Suprapubic skin (tissue), 4 donors: ENCODE results near the gene SLC44A2.

ENCODE experiments used
- EP300 ChIP-seq: sonication (generic); formaldehyde crosslinking; IDR thresholded peaks from one replicate; pipeline ENCODE4 v1.6.1; 2017; ENCODE audit warnings: antibody characterized with exemption
- POLR2A ChIP-seq, 2 donors: fragments of 450-650 bp; IDR thresholded peaks; one replicate each; pipeline ENCODE4 v1.6.1; 2017; ENCODE audit warnings: antibody characterized with exemption in 2 of 2, mild to moderate bottlenecking in 2 of 2, moderate library complexity in 2 of 2
- POLR2AphosphoS5 ChIP-seq, 3 donors: sonication (generic); formaldehyde crosslinking; IDR thresholded peaks; one replicate each; pipeline ENCODE4 v1.6.1; 2017; ENCODE audit warnings: antibody characterized with exemption in 3 of 3
- TF ChIP-seq, protein P1 (sequence below), 2 donors: fragments of 200-600 bp in 1 of 2; fragments of 450-650 bp in 1 of 2; sonication (generic) in 1 of 2; IDR thresholded peaks; one replicate each; pipeline ENCODE4 v1.5.1; 2016 to 2019; ENCODE audit warnings: antibody characterized with exemption in 2 of 2, mild to moderate bottlenecking in 1 of 2, moderate library complexity in 1 of 2

GRCh38 chr19:10639836-10640235, 14.5 kb downstream of the SLC44A2 start:
- TF ChIP-seq POLR2A (IDR thresholded peaks at IDR 0.05): no peak
- TF ChIP-seq, protein P1, sequence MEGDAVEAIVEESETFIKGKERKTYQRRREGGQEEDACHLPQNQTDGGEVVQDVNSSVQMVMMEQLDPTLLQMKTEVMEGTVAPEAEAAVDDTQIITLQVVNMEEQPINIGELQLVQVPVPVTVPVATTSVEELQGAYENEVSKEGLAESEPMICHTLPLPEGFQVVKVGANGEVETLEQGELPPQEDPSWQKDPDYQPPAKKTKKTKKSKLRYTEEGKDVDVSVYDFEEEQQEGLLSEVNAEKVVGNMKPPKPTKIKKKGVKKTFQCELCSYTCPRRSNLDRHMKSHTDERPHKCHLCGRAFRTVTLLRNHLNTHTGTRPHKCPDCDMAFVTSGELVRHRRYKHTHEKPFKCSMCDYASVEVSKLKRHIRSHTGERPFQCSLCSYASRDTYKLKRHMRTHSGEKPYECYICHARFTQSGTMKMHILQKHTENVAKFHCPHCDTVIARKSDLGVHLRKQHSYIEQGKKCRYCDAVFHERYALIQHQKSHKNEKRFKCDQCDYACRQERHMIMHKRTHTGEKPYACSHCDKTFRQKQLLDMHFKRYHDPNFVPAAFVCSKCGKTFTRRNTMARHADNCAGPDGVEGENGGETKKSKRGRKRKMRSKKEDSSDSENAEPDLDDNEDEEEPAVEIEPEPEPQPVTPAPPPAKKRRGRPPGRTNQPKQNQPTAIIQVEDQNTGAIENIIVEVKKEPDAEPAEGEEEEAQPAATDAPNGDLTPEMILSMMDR (IDR thresholded peaks at IDR 0.05): no peak
- no peak for TF ChIP-seq POLR2AphosphoS5 (IDR thresholded peaks at IDR 0.05)
- no peak for TF ChIP-seq EP300
